Activated naive CD8-positive, alpha-beta T cell treated with anti-CD3 and anti-CD28 coated beads, Interleukin-2, amount 50 U/mL, for 16 hours (primary cell): ENCODE results near the gene GAK.

ENCODE experiments used
- DNase-seq: peaks from one replicate; pipeline ENCODE4 v3.0.0-alpha.2; 2020; ENCODE audit warnings: low read depth, low spot score

The GAK gene

DNA sequence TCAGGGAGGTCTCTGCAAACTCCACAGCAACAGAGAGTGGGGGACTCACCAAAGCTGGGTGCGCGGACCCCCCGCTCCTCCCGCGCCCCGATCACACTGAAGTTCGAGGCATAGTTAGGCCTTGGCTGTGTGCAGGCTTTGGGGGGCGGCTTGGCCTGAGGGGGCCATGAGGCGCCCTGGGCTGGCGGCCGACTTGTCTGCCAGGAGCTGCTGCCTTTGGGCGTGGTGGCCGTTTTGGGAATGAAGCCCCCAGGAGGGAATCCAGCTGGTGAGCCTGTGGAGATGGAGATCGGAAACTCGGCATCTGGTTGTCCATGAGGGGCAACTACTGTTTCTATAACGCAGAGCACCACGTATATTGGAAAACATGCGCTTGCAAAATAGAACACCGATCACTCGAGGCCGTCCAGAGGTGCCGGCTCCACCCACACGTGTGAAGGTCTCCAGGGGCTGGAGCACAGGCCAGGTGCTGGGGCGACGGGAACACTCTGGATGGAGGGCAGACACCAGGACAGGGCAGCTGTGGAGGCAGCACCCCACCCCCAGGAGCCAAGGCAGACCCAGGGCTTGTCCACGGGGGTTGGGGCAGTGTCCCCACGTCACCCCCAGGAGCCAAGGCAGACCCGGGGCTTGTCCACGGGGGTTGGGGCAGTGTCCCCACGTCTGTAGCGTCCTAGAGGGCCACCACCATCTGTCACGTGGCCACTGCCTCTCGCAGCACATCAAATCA lies 80.2 kb downstream of the GAK start:
- no peak for DNase-seq

DNA sequence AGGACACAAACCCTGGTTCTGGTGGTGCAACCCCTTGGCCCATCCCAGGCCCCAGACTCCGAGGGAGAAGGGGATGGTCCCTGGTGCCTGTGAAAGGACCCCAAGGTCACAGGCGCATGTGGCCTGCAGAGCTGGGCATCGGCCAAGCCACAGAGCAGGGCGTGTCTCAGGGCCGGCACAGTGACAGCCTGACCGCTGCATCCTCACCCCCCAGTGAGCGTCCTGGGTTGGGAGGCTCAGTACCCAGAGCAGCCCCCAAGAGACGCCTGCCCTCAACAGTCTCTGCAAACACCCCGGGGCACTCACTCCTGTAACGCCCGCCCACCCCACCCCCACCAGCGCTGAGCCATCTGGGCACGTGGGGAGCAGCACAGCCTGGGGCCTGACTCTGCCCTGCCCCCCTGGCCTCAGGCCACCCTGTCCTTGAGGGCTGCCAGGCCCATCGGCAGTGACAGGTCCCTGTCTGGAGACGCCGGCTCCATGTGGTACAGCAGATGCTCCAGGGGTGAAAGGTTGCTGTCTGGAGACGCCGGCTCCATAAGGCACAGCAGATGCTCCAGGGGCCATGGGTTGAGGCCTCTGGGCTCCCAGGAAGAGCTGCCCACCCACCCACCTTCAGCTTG lies 81.7 kb downstream of the GAK start:
- no peak for DNase-seq

DNA sequence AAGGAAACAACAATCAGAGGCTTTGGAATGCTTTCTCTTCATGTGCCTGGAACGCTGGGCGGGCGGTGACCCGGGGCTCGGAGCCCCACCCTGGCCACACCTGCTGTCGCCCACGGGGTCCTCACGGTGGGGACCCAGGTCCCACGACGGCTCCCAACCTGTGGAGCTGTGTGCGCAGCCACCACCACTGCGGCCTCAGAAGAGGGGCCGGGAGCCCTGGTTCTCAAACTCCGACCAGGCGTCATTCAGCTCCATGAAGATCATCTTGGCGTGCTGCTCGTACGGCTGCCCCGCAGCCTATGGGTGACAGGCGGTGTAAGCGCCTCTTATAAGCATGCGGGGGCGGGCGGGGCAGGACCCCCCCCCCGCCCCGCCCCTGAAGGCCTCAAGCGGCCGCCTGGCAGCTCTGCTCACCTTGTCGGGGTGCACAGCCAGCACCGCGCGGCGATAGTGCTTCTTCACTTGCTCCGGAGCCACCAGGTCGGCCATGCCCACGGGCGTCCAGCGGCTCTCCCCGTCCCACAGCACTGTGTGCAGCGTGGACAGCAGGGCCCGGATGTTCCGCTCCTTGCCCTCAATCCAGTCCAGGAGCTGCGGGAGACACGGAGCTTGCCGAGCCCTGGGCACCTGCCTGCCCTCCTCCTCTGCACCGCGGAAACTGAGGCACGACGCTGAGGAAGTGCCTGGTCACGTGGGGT lies 82.5 kb downstream of the GAK start:
- no peak for DNase-seq

DNA sequence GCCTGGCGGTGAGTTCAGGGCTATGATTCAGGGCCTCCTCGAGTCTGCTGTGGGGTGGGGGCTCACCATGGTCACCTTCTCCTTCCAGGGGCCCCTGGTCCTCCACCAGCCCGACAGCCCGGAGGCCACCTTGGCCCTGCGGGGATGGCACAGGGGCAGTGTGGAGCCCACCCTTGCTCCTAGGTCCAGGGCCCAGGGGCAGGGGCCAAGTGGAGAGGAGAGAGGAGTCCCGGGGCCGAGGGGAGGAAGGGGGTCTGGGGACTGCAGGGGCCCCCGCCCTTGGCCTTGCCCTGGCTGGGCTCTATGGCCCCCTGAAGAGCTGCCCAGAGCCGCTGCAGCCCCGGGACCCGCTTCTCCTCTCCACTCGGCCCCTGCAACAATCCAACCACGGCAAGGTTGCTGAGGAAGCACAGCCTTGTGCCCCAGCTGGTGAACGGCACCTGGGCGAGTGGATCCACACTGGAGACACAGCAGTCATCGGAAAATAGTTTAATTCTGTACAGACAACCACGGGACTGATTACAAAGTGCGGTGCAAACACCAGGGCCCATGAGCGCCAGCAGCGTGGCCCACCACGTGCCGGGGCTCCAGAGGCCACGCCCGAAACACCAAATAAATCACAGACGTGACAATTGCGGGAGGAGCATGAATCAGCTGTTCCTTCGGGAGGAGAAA lies 83.2 kb downstream of the GAK start:
- no peak for DNase-seq

DNA sequence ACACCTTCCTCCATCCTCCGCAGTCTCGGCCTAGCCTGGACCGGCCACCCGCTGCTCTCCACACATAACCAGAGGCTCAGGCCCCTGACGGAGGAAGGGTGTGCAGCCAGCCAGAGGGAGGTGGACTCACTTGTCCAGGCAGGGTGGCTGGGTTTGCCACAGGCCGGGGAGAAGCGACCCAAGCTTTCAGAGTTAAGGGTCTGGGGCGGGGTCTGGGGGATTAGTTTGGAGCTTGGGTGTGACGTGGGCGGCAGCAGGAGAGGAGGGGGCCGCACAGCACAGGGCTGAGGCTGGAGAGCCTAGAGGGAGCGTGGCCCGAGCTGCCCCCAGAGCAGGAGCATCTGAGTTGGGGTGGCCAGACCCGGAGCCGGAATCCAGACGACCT lies 83.8 kb downstream of the GAK start:
- no peak for DNase-seq

DNA sequence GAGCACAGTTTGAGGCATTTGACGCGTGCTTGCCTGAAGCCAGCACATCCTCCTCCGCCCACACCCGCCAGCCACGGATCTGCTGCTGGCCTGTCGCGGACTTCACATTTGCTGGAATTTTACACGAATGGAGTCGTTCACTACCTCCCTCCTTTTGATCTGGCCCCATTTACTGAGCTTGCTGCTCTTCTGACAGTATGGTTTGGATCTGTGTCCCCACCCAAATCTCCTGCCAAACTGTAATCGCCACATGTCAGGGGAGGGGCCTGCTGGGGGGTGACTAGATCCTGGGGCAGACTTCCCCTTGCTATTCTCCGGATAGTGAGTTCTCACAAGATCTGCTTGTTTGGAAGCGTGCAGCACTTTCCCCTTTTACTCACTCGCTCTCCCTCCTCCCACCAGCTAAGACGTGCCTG lies 86.3 kb downstream of the GAK start:
- DNase-seq: no peak

DNA sequence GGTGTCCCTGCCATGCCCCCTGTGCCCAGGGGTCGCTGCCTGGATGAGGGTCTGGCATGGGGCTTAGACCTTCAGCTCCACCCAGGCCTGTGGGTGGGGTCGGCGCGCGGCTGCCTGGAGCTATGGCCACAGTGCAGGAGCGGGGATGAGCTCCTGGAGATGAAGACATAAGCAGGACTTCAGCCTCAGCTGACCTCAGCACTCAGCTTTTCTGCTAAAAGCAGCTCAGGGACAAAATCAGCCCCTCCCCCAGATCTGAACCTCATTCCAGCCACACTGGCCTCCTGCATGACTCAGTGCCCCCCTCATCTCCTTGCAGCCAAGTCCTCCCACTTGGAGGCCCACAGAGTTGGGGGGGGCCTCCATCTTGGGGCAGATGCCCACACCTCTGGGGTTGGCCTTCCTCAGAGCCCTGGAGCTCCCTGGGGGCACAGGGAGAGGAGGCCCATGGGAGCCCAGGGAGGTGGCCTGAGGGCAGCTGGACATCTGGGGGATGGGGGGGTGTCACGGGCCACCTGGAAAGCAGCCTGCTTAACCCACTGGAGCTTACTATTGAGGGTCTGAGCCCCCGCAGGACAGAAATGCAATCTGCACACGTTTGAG lies 86.8 kb downstream of the GAK start:
- DNase-seq: no peak

DNA sequence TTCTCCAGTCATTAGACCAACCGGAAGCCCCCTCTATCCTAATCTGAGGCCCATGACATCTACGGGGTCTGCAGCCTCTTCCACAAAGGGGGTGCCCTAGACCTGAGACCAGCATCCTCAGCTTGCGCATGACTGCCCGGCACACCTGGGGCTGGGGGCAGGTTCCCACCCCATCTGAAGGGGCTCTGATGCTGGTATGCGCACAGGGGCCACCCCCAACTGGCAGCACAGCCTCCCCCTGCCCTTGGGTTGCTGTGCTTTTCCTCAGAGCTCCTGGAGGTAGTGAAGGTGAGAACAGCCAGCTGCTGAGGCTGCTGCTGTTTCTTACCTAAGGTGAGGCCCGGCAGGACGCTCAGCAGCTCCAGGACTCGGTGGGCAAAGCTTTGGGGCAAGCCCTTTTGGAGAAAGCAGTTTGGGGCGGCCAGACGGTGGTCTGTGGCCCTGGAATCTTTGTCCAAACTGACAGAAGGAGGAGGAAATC lies 87.3 kb downstream of the GAK start:
- no peak for DNase-seq

DNA sequence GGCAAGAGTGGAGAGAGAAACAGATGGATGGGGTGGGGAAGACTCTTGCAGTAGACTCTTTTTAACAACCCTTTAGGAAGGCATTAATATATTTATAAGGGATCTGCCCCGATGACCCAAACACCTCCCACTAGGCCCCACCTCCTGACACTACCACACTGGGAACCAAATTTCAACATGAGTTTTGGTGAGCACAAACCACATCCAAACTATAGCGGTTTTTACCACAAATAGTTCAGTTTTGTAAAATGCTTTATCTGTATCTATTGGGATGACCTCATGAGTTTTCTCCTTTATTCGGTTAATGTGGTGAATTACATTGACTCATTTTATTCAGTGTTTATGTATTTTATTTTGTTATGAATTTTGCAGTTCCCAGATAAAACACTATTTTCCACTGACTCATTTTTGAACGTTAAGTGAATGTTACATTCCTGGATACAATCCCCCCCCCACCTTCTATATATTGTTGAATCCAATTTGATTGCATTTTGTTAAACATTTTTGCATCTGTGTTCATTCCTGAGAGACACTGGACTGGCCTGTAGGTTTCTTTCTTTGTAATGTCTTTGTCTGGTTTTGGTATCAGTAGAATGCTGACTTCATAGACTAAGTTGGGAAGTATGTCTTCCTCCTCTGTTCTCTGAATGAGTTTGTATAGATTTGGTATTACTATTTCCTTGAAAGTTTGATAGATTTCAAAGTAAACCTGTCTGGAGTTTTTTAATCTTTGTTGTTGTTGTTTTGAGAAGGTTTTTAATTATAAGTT lies 92.3 kb downstream of the GAK start:
- DNase-seq: no peak

DNA sequence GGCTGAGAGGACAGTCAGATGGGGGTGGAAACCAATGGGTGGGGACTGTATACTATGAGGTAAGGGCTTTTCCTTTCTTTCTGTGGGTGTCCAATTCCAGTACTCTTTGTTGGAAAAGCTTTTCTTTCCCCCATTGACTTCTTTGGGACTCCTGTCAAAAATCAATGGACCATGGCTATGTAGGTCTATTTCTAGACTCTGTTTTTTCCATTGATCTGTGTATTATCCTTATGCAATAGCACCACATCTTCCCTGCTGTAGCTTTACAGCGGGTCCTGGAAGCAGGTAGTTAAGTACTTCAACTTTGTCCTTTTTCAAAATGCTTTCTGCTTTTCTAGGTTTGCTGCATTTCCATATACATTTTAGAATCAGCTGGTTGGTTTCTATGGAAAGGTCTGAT lies 94.3 kb downstream of the GAK start:
- DNase-seq: no peak

DNA sequence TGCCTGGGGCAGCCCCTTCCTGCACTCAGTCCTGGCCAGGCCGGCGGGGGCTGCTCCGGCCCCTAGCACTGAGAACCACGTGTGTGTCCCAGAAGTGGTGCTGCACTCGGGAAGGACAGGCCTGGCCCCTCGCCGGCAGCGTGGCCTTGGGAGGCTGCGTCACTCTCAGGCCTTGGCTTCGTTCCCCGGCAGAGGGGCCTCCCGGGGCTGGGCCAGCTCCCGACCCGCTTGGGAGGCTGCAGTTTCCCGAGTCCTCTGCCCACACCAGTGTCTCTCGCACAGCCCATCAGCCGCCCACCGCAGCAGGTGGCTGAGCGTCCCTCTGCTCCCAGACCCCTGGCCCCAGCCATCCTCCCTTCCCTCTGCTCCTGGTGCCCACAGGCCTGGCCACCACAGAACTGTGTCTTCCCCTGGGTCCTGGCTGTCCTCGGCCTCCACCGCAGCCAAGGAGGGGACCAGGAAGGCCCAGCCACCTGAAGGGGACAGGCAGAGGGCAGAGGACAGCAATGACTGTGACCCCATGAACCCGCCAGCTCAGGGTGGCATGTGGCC lies 95.3 kb downstream of the GAK start:
- DNase-seq: no peak

DNA sequence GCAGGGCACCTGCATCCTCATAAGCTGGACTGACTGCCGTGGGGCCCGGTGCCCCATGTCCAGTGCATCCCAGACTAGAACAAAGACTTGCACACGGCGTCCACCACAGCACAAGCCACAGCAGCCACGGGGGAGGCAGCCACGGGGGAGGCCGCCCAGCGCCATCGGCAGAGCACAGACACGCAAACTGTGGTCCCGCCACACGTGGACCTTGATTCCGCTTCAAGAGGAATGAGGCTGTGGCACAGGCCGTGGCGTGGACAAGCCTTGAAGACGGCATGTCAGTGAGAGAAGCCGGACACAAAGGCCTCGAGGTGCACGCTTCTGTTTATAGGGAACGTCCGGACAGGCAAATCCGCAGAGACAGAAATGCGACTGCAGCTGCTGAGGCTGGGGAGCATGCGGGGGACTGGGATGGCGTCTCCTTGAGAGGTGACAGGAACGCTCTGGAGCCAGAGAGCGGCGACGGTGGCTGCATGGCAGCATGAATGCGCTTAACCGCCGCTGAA lies 96.1 kb downstream of the GAK start:
- no peak for DNase-seq

DNA sequence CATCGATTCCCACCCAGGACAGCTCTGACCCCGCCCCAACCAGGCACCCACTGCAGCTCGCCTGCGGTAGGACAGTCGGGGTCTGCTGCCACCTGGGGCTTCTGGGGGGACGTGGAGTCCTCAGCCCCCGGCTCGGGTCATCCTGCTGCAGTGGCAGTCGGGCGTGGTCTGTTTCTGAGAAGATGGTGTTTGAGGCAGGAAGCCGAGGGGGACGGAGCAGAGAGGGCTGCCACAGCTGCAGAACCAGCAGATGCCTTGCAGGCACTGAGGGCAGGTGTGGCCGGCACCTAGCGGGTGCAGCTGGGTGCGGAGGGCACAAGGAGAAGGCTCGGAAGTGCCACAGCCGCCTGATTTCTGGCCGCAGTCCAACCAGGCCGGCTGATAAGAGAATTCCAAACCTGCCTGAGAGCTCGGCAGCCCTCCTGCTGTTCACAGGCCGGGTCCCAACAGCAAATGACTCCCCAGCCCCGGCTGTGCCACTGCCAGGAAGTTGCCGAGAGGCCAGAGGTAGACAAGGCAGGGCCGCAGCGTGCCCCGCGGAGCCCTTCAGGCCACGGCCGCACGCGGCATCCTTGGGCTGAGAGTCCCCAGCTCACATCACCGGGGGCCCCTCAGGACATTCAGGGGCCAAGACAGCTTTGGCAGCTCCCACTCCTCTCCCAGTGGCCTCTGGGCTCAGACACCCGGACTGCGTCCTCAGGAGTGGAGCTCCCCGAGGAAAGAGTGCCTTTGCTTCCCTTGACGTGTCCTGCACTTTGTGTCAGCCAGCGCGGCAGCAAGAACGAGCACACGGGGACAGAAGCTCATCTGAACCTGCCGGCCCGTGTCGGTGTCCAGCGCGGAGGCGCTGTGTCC lies 96.7 kb downstream of the GAK start:
- no peak for DNase-seq

DNA sequence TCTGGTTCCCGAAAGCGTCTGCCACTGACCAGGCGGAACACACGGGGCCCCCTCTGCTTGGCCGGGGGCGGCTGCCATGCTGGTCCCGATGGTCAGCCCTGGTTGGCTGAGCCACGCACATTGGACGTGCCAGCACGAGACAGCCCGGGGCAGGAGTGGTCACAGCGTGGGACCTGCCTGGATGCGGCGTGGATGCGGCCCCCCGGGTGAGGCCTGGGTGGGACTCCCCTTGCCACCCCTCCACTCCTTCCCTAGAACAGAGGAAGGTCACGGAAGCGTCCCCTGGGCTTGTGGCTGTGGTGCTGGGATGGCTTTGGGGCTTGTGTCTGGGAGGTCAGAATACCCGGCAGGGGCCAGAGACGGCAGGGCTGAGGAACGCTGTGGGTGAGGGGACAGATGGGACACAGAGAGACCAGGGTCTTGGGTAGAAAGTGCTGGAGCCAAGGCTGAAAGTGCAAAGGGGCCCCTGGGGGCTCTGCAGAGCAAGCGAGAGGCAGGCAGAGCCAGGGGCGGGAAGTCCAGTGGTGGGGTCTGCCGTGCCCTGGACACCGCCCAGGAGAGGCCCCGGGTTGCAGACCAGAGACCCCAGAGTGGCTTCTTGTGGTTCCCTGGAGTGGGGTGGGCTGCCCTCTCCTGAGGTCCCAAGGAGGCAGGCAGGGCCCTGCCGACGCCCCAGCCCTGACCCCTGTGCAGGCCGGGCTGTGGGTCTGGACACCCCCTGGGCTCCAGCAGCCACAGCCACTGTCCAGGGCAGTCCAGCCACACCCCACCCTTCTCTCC lies 97.6 kb downstream of the GAK start:
- no peak for DNase-seq

DNA sequence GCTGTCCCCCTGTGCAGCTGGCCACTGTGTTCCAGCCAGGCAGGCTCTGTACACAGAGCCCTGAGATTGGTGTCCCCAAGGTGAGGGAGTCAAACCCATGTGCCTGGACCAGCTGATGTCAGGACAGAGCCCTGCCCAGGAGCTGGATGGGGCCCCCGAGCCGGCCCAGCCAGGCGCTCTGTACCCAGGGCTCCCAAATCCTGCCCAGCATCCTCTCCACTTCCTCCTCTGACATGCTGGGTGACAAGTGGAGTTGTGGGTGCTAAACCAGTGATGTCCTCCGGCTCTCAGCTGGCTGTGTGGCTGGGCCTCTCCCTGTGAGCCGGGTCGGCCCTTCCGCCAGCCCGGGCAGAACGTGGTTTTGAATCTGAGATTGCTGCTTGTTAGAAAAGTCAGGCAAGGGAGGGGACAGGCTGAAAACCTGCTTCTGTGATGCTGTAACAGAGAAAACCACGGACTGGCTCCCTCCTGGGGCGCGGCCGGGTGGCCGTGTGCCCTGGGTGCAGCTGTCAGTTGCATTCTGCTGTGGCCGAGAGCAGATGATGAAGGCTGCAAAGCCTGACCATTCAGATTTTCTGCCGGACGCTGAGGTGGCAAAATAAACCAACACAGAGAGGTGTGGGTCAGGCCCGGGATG lies 98.3 kb downstream of the GAK start:
- no peak for DNase-seq

DNA sequence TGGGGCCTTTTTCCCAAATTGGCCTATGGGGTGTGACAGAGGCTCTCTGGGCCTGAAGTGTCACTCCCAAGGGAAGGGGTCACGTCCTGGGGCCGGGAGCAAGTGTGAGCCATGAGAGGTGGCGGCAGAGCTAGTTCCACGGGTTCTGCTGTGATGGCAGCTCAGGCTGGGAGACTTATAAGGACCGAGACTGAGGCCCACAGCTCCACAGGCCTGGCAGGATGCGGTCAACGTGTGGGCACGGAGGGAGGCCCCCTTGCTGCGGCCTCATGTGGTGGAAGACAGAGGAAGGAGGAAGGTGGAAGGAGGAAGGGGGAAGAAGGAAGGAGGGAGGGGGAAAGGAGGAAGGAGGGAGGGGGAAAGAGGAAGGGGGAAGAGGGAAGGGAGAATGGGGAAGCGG lies 99.0 kb downstream of the GAK start:
- no peak for DNase-seq

DNA sequence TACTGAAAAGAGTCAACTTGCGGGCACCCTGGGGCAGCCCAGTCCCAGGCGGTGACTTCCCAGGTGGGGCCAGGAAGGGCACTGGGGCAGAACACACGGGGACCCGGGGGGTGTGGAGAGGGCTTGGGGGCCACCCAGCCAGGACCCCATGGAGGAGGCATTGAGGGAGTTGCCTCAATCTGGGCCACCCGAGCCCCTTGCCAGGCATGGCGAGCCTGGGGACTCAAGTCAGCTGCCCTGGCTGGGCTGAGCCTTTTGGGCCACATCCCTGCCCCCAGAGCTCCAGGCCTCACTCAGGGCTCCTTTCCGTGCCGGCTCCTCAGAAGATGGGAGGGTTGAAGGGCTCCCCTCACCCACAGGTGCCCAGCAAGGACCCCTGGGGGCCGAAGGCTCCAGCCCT lies 99.6 kb downstream of the GAK start:
- no peak for DNase-seq

DNA sequence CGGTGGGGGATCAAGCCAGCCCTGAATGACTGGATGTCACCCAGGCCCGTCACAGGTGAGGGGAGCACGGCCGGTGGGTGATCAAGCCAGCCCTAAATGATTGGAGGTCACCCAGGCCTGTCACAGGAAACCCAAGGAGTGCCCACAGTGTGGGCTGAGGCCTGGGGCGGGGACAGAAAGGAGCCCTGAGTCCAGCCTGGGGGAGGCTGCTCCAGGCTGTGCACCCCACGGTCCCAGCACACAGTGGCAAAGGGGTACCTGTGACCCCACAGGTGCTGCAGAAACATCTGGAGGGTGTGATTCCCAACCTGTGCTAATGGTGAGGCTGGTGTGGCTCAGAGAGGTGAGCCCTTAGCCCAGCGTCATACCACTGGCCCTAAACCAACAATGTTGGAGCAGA lies 100.0 kb downstream of the GAK start:
- DNase-seq: no peak

DNA sequence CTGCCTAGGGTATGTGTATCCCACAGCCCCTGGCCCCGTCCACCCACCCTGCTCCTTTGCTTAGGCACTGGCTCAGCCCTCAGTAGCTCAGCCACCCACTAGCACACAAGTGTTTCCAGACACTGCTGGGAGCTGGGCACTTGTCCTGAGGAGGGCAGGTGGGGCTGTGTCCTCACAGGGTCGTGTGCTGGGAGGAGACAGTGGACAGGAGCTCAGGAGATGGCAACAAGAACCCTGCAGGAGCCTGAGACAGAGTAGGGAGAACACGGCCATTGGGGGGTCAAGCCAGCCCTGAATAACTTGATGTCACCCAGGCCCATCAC lies 100.7 kb downstream of the GAK start:
- DNase-seq: no peak
